ENCODE data around the gene TRAF3IP1. TPM values are rescaled to one million over a fixed set of nuclear protein-coding genes. Genes with fewer than 3 reads are reported as not detected.

The TRAF3IP1 gene
- total RNA-seq, 3 donors from 2014 or later, result 13.3 to 37.5 (median 16.3) TPM

- peak within 1 kb of the TSS; percentile 96 for H3K4me3 ChIP-seq
- H3K4me1 ChIP-seq (ENCODE audit: low read depth), result peaks cover 11% of the 10 kb centered on the region
- intact Hi-C loops (cut with DNase I, micrococcal nuclease), result no loop called here
- DNase-seq (peak; percentile 82 to 91 (median 87)), ATAC-seq (peak; percentile 89)
- no peaks in the 10 kb centered on the region for H3K9me3 ChIP-seq
- H3K36me3 ChIP-seq (ENCODE audit: low read depth), result no peaks in the 10 kb centered on the region
- TF ChIP-seq CTCF (IDR thresholded peaks at IDR 0.05), result no peak
Measured at GRCh38 chr2:238426568-238427434, 106.5 kb downstream of the TRAF3IP1 start, which contains the start of gene ASB1. Gene ASB1, plus strand, starts transcription at chr2:238426927. Its CDS starts 144 bp downstream, at chr2:238427071.

- H3K4me3 ChIP-seq, result peak overlapping the region; percentile 96
- H3K36me3 ChIP-seq (ENCODE audit: low read depth), result no peaks in the 10 kb centered on the region
- ATAC-seq (no peak), DNase-seq (no peak)
- TF ChIP-seq CTCF (IDR thresholded peaks at IDR 0.05), result no peak
- peaks cover 11% of the 10 kb centered on the region for H3K4me1 ChIP-seq (ENCODE audit: low read depth)
- no peaks in the 10 kb centered on the region for H3K9me3 ChIP-seq
- intact Hi-C loops (cut with DNase I, micrococcal nuclease), result no loop called here
Measured at GRCh38 chr2:238427435-238428162, 107.3 kb downstream of the TRAF3IP1 start.

- H3K4me3 ChIP-seq, result no peak overlapping the region
- intact Hi-C loops (cut with DNase I, micrococcal nuclease), result no loop called here
- no peak for DNase-seq
- no peak for TF ChIP-seq CTCF (IDR thresholded peaks at IDR 0.05)
- peaks cover 11% of the 10 kb centered on the region for H3K4me1 ChIP-seq (ENCODE audit: low read depth)
- H3K9me3 ChIP-seq, result no peaks in the 10 kb centered on the region
- ATAC-seq, result no peak
- no peaks in the 10 kb centered on the region for H3K36me3 ChIP-seq (ENCODE audit: low read depth)
Measured at GRCh38 chr2:238428866-238429265, 108.5 kb downstream of the TRAF3IP1 start.

GRCh38 chr2:238430781-238431180 is 110.5 kb downstream of the TRAF3IP1 start:
- Histone ChIP-seq H3K9me3 (no peaks in the 10 kb centered on the region), H3K4me3 (no peak overlapping the region), H3K36me3 (ENCODE audit: low read depth) (no peaks in the 10 kb centered on the region), H3K4me1 (ENCODE audit: low read depth) (peaks cover 10% of the 10 kb centered on the region)
- intact Hi-C loops (cut with DNase I, micrococcal nuclease), result no loop called here
- no peak for DNase-seq
- no peak for ATAC-seq
- no peak for TF ChIP-seq CTCF (IDR thresholded peaks at IDR 0.05)

- H3K9me3 ChIP-seq, result no peaks in the 10 kb centered on the region
- no peaks in the 10 kb centered on the region for H3K36me3 ChIP-seq (ENCODE audit: low read depth)
- H3K4me3 ChIP-seq, result no peak overlapping the region
- intact Hi-C loops (cut with DNase I, micrococcal nuclease), result no loop called here
- H3K4me1 ChIP-seq (ENCODE audit: low read depth), result peaks cover 6% of the 10 kb centered on the region
- TF ChIP-seq CTCF (IDR thresholded peaks at IDR 0.05), result no peak
- DNase-seq (no peak), ATAC-seq (no peak)
Measured at GRCh38 chr2:238431456-238431855, 111.1 kb downstream of the TRAF3IP1 start.
